DOHH2 (cell line): Measurements from ENCODE around the gene MEIOB.

ENCODE experiments used
- H3F3A ChIP-seq: fragments of 200-600 bp; sonication (generic), shearing (Covaris generic); 2 replicates; pipeline ENCODE4 v1.6.0; 2016; ENCODE audit warnings: antibody characterized with exemption, mild to moderate bottlenecking; ENCODE audit not compliant: control insufficient read depth, insufficient read depth
- H3K27ac ChIP-seq: fragments of 200-600 bp; sonication (generic); 2 replicates; pipeline ENCODE4 v1.5.1; 2014; ENCODE audit warnings: low read depth, mild to moderate bottlenecking, low read length, moderate library complexity
- H3K27me3 ChIP-seq: fragments of 200-600 bp; sonication (generic); 2 replicates; pipeline ENCODE4 v1.6.1; 2014; ENCODE audit warnings: mild to moderate bottlenecking, low read length, mixed read lengths; ENCODE audit not compliant: control insufficient read depth
- H3K36me3 ChIP-seq: fragments of 200-600 bp; sonication (generic); 2 replicates; pipeline ENCODE4 v1.6.1; 2014; ENCODE audit warnings: mild to moderate bottlenecking, low read length, moderate library complexity, mixed read lengths; ENCODE audit not compliant: control insufficient read depth
- H3K4me1 ChIP-seq: fragments of 200-600 bp; sonication (generic); 2 replicates; pipeline ENCODE4 v1.6.1; 2014; ENCODE audit warnings: mild to moderate bottlenecking, low read length, mixed read lengths; ENCODE audit not compliant: control insufficient read depth
- H3K4me2 ChIP-seq: fragments of 200-600 bp; sonication (generic); 2 replicates; pipeline ENCODE4 v1.6.0; 2014; ENCODE audit warnings: mild to moderate bottlenecking, low read length, moderate library complexity
- H3K4me3 ChIP-seq: fragments of 200-600 bp; sonication (generic); 2 replicates; pipeline ENCODE4 v1.5.1; 2014; ENCODE audit warnings: mild to moderate bottlenecking, low read length, mixed read lengths
- H3K79me2 ChIP-seq: fragments of 200-600 bp; sonication (generic); 2 replicates; pipeline ENCODE4 v1.6.1; 2014; ENCODE audit warnings: mild to moderate bottlenecking, low read length, mixed read lengths; ENCODE audit not compliant: control insufficient read depth
- H3K9me2 ChIP-seq: fragments of 200-600 bp; sonication (generic); replicated peaks from 2 replicates; pipeline ENCODE4 v1.6.1; 2014; ENCODE audit warnings: mild to moderate bottlenecking, low read length, mixed read lengths; ENCODE audit not compliant: control insufficient read depth
- H3K9me3 ChIP-seq: fragments of 200-600 bp; sonication (generic); 2 replicates; pipeline ENCODE4 v1.6.1; 2014; ENCODE audit warnings: antibody characterized with exemption, low read length, mixed read lengths; ENCODE audit not compliant: control insufficient read depth, insufficient read depth
- H4K20me1 ChIP-seq: fragments of 200-600 bp; sonication (generic); 2 replicates; pipeline ENCODE4 v1.6.0; 2014; ENCODE audit warnings: low read depth, mild to moderate bottlenecking, antibody characterized with exemption, low read length, moderate library complexity; ENCODE audit not compliant: control insufficient read depth, insufficient read depth
- CTCF ChIP-seq: fragments of 200-600 bp; sonication (generic); IDR thresholded peaks from one replicate; pipeline ENCODE4 v1.5.1; 2014; ENCODE audit warnings: antibody characterized with exemption, mild to moderate bottlenecking, low read depth, low read length; ENCODE audit not compliant: poor library complexity, severe bottlenecking
- EZH2phosphoT487 ChIP-seq: fragments of 200-600 bp; sonication (generic); IDR thresholded peaks from 2 replicates; pipeline ENCODE4 v1.6.1; 2017; ENCODE audit warnings: borderline replicate concordance, mild to moderate bottlenecking, antibody characterized with exemption, low read length, moderate library complexity, mixed read lengths

The MEIOB gene

GRCh38 chr16:1906055-1906845 lies 34.3 kb upstream of the MEIOB start:
- no peaks in the 10 kb centered on the region for H3K27me3 ChIP-seq

GRCh38 chr16:1903845-1904840 lies 32.2 kb upstream of the MEIOB start:
- no peaks in the 10 kb centered on the region for H3K9me2 ChIP-seq
- H3K36me3 ChIP-seq, result no peaks in the 10 kb centered on the region
- H3K4me2 ChIP-seq, result no peak overlapping the region
- H3K79me2 ChIP-seq, result no peaks in the 10 kb centered on the region
- no peak overlapping the region for H3K4me3 ChIP-seq
- peaks cover 10% of the 10 kb centered on the region for H3K4me1 ChIP-seq
- no peaks in the 10 kb centered on the region for H3F3A ChIP-seq
- H4K20me1 ChIP-seq, result no peaks in the 10 kb centered on the region
- TF ChIP-seq CTCF (no peak), EZH2phosphoT487 (no peak)
- no peak overlapping the region for H3K27ac ChIP-seq
- H3K27me3 ChIP-seq, result no peaks in the 10 kb centered on the region
- no peaks in the 10 kb centered on the region for H3K9me3 ChIP-seq

More at GRCh38 chr16:1906055-1906845, 34.3 kb upstream of the MEIOB start:
- Histone ChIP-seq H3K36me3 (no peaks in the 10 kb centered on the region), H3F3A (no peaks in the 10 kb centered on the region), H3K4me3 (no peak overlapping the region), H3K79me2 (no peaks in the 10 kb centered on the region), H3K9me3 (no peaks in the 10 kb centered on the region), H3K9me2 (no peaks in the 10 kb centered on the region), H3K4me1 (peaks cover 10% of the 10 kb centered on the region), H4K20me1 (no peaks in the 10 kb centered on the region), H3K4me2 (no peak overlapping the region), H3K27ac (no peak overlapping the region)
- no peak for TF ChIP-seq CTCF
- no peak for TF ChIP-seq EZH2phosphoT487

- Histone ChIP-seq H3K27me3 (no peaks in the 10 kb centered on the region), H3K4me3 (no peak overlapping the region), H3K9me3 (no peaks in the 10 kb centered on the region), H3K36me3 (no peaks in the 10 kb centered on the region), H3K4me2 (no peak overlapping the region), H3K27ac (no peak overlapping the region), H3K9me2 (no peaks in the 10 kb centered on the region), H3K79me2 (no peaks in the 10 kb centered on the region), H3K4me1 (peaks cover 10% of the 10 kb centered on the region), H3F3A (no peaks in the 10 kb centered on the region), H4K20me1 (no peaks in the 10 kb centered on the region)
- TF ChIP-seq CTCF (no peak), EZH2phosphoT487 (no peak)
These were observed 31.2 kb upstream of the MEIOB start for GRCh38 chr16:1903220-1903574.
